Stimulated activated naive CD4-positive, alpha-beta T cell (primary cell): ENCODE results near the gene TLR8.

Source experiments
- DNase-seq, 6 experiments: peaks; one replicate each; lab custom pipeline; 2025; lab: John Stamatoyannopoulos, UW

TLR8 gene

GRCh38 chrX:12966151-12966550 is 59.7 kb downstream of the TLR8 start:
- no peak for DNase-seq

- peak in 2 of 6 experiments; percentile 2 to 47 for DNase-seq
These were observed 61.5 kb downstream of the TLR8 start for GRCh38 chrX:12967711-12968465.

GRCh38 chrX:12970691-12971202 is 64.3 kb downstream of the TLR8 start:
- DNase-seq, result peak; percentile 17 to 78 (median 62)

- DNase-seq, result peak in 2 of 6 experiments; percentile 18 to 23
These were observed 65.0 kb downstream of the TLR8 start for GRCh38 chrX:12971282-12972003.

GRCh38 chrX:12972243-12972642 is 65.8 kb downstream of the TLR8 start:
- no peak for DNase-seq
